ENCODE data around the gene GPR161. TPM values are rescaled to one million over a fixed set of nuclear protein-coding genes. Genes with fewer than 3 reads are reported as not detected.

GPR161 gene
- total and polyA plus RNA-seq, 2 donors: 13.6 to 20.5 TPM

DNA sequence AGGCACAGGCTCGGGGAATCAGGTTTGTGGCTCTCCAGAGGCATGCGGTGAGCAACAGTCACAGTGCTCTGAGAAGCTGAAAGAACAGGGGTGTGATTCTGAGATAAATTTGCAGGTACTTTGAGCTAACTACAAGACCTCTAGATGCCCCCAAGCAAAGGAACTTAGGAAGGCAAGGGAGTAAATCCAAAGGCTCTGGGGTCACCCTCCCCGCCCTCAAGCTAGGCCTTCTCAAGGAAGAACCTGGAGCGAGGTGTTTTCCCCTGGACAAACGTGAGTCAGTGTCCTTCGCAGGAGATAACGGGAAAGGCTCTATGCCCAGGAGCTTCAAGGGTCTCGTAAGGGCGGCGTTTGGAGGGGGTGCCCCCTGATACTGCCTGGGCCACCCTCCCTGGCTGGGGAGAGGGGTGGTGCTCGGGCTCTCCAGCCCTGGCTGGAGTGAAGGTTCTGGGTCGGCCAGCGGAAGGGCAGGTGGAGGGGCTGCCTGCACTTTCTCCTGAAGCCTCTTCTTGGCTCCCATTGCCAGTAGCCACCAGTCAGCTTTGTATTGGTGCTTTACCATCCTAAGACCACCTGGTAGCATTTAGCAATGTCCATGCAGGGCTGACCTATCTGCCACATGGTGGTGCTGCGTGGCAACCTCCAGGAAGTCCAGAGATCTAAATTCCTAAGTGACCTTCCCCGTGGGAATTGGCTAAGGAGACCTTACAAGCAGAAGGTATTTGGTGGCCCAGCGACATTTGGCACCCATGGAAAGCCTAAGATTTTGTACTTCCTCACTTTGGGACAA is 44.0 kb downstream of the GPR161 start:
- WGBS: 82% methylated on average over 16 of the region's 16 CpGs
- H3K27ac ChIP-seq (ENCODE audit: low read depth): no peak overlapping the region
- DNase-seq (ENCODE audit: extremely low spot score): no peak
- no peaks in the 10 kb centered on the region for H3K4me1 ChIP-seq (ENCODE audit: insufficient read depth)
- no peaks in the 10 kb centered on the region for H3K36me3 ChIP-seq (ENCODE audit: insufficient read depth)
- H3K4me3 ChIP-seq (ENCODE audit: low read depth, low read length): no peak overlapping the region

GRCh38 chr1:168091720-168092550 is 44.8 kb downstream of the GPR161 start:
- Histone ChIP-seq H3K27ac (ENCODE audit: low read depth) (no peak overlapping the region), H3K36me3 (ENCODE audit: insufficient read depth) (no peaks in the 10 kb centered on the region), H3K4me3 (ENCODE audit: low read depth, low read length) (no peak overlapping the region), H3K4me1 (ENCODE audit: insufficient read depth) (no peaks in the 10 kb centered on the region)
- 70% methylated on average over 8 of the region's 8 CpGs for WGBS
- DNase-seq (ENCODE audit: extremely low spot score): peak; percentile 20

- Histone ChIP-seq H3K27ac (ENCODE audit: low read depth) (no peak overlapping the region), H3K36me3 (ENCODE audit: insufficient read depth) (no peaks in the 10 kb centered on the region), H3K4me1 (ENCODE audit: insufficient read depth) (no peaks in the 10 kb centered on the region), H3K4me3 (ENCODE audit: low read depth, low read length) (no peak overlapping the region)
- no peak for DNase-seq (ENCODE audit: extremely low spot score)
- 97% methylated on average over 9 of the region's 9 CpGs for WGBS
Measured at GRCh38 chr1:168091063-168091462, 45.7 kb downstream of the GPR161 start.

- H3K4me1 ChIP-seq (ENCODE audit: insufficient read depth): no peaks in the 10 kb centered on the region
- 93% methylated on average over 14 of the region's 14 CpGs for WGBS
- no peak for DNase-seq (ENCODE audit: extremely low spot score)
- no peak overlapping the region for H3K27ac ChIP-seq (ENCODE audit: low read depth)
- H3K36me3 ChIP-seq (ENCODE audit: insufficient read depth): no peaks in the 10 kb centered on the region
- H3K4me3 ChIP-seq (ENCODE audit: low read depth, low read length): no peak overlapping the region
Measured at GRCh38 chr1:168090395-168090794, 46.3 kb downstream of the GPR161 start.

DNA sequence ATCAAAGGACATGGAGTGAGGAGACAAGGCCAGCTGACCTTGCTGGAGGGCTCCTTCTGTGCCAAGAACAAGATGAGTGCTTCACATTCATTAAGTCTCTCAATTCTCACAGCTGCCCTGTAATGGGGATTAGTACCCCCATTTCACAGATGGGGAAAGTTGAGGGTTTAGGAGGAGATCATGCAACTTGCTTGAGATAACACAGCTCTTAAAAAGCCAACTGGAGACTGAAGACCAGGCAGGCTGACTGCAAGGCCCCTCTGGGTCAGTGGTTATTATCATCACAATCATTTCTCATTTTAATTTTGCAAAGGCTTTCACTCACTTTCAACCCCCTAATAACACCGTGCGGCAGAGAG is 46.8 kb downstream of the GPR161 start:
- no peak overlapping the region for H3K27ac ChIP-seq (ENCODE audit: low read depth)
- no peaks in the 10 kb centered on the region for H3K4me1 ChIP-seq (ENCODE audit: insufficient read depth)
- no peak overlapping the region for H3K4me3 ChIP-seq (ENCODE audit: low read depth, low read length)
- 95% methylated on average over 2 of the region's 2 CpGs for WGBS
- DNase-seq (ENCODE audit: extremely low spot score): no peak
- no peaks in the 10 kb centered on the region for H3K36me3 ChIP-seq (ENCODE audit: insufficient read depth)

DNA sequence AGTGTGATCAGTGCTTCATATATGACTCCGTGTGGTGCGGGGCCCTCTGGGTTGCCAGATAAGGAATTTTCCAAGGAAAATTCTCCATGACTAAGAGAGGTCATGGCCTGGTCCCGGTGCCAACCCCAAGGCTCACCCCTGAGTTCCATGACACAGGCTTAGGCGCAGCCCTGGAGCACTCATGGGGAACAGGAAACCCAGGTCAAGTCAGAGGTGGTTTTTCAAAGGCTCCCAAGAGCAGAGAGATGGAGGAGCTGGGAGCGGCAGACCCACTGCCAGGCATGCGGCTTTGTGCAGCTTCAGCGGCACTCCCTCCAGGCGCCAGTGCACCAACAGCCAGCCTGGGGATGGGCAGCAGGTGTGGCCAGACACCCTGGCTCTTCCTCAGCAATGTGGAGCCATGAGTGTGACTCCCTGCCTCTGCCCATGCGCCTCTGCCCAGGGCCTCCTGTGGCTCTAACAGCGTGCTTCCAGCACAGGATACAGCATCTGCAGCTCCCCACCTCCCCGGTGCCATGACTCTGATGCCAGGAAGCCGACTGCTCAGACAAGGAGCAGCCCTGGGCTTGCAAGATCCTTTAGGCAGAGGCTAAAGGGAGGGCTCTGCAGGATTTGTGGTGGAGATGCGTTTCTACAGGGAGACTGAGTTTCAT is 47.3 kb downstream of the GPR161 start:
- Histone ChIP-seq H3K36me3 (ENCODE audit: insufficient read depth) (no peaks in the 10 kb centered on the region), H3K27ac (ENCODE audit: low read depth) (no peak overlapping the region), H3K4me1 (ENCODE audit: insufficient read depth) (no peaks in the 10 kb centered on the region), H3K4me3 (ENCODE audit: low read depth, low read length) (no peak overlapping the region)
- 89% methylated on average over 13 of the region's 13 CpGs for WGBS
- DNase-seq (ENCODE audit: extremely low spot score): no peak

DNA sequence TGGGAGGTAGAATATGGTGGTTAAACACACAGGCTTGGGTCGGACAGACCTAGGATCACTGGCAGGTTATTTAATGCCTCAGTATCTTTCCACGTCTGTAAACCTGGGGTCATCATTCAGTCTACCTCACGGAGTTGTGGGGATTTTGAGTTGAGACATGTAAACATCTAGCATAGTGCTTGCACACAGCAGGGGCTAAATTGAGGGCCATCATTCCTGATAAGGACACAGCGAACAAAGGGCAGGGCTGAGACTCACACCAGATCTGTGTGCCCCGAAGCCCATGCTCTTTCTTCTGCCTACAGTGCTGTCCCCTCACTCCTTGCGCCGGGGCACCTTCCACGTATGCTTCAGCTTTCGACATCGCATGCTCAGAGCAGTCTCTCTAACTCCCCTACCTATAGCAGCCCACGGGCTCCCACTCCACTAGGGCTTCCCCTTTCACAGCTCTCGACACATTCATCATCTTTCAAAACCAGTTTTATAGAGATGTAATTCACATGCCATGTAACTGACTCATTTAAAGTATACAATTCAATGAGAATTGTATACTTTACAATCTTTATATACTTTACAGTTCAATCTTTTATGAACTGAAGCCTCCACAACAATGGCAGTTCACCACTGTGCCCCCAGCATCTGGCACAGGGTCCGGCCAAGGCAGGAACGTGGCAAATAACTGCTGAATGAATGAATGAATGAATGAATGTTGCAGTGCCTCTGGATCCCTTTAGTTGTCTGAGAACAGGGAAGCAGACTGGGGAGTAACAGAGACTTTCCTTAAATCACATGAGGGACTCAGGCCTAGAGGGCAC is 48.0 kb downstream of the GPR161 start:
- H3K27ac ChIP-seq (ENCODE audit: low read depth): no peak overlapping the region
- no peaks in the 10 kb centered on the region for H3K36me3 ChIP-seq (ENCODE audit: insufficient read depth)
- 88% methylated on average over 14 of the region's 14 CpGs for WGBS
- no peak for DNase-seq (ENCODE audit: extremely low spot score)
- no peak overlapping the region for H3K4me3 ChIP-seq (ENCODE audit: low read depth, low read length)
- H3K4me1 ChIP-seq (ENCODE audit: insufficient read depth): no peaks in the 10 kb centered on the region

DNA sequence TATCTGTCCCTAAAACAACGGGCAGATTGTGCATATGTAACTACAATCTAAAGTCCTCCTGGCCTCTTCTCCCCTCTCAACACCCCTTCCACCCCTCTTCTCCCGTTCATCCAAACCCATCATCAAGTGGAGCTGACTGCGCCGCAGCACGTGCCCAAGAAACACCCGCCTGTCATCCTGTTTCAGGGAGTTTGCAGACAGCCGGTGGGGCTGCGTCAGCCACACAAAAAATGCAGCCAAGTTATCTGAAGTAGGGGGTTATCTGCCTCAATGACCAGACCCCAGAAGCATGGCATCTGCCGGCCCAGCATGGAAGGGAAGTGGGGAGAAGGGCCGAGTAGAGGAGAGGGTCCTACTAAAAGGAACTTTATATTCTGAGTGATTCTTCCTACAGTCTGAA is 49.0 kb downstream of the GPR161 start:
- no peak overlapping the region for H3K4me3 ChIP-seq (ENCODE audit: low read depth, low read length)
- no peaks in the 10 kb centered on the region for H3K4me1 ChIP-seq (ENCODE audit: insufficient read depth)
- H3K36me3 ChIP-seq (ENCODE audit: insufficient read depth): no peaks in the 10 kb centered on the region
- DNase-seq (ENCODE audit: extremely low spot score): no peak
- no peak overlapping the region for H3K27ac ChIP-seq (ENCODE audit: low read depth)
- 90% methylated on average over 10 of the region's 10 CpGs for WGBS

DNA sequence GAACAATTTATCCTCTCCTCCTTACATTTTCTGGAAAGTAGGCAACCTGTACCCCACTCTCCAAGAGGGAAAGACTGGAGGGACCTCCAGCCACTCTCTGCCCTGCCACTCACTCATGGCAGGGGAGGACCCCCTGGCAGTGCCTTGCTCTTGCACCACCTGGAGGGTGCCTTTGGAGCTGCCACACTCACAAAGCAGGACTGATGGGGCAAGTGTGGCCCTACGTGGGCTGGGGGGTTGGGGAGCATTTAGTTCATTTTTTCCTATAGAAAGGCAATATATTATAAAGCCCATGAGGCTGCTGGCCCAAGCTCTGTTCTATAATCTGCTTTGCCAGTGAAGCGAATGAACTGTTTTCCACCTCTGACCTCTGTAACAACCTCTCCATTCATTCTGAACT is 50.3 kb downstream of the GPR161 start:
- 82% methylated on average over 2 of the region's 2 CpGs for WGBS
- no peaks in the 10 kb centered on the region for H3K4me1 ChIP-seq (ENCODE audit: insufficient read depth)

GRCh38 chr1:168085401-168085872 is 51.3 kb downstream of the GPR161 start:
- WGBS: 50% methylated on average over 16 of the region's 16 CpGs
- DNase-seq (ENCODE audit: extremely low spot score): peak; percentile 50
- no peaks in the 10 kb centered on the region for H3K36me3 ChIP-seq (ENCODE audit: insufficient read depth)
- H3K27ac ChIP-seq (ENCODE audit: low read depth): no peak overlapping the region
- no peaks in the 10 kb centered on the region for H3K4me1 ChIP-seq (ENCODE audit: insufficient read depth)
- no peak overlapping the region for H3K4me3 ChIP-seq (ENCODE audit: low read depth, low read length)

More for the DNA sequence above, 50.3 kb downstream of the GPR161 start:
- Histone ChIP-seq H3K4me3 (ENCODE audit: low read depth, low read length) (no peak overlapping the region), H3K27ac (ENCODE audit: low read depth) (peak overlapping the region; percentile 12), H3K36me3 (ENCODE audit: insufficient read depth) (no peaks in the 10 kb centered on the region)
- no peak for DNase-seq (ENCODE audit: extremely low spot score)

DNA sequence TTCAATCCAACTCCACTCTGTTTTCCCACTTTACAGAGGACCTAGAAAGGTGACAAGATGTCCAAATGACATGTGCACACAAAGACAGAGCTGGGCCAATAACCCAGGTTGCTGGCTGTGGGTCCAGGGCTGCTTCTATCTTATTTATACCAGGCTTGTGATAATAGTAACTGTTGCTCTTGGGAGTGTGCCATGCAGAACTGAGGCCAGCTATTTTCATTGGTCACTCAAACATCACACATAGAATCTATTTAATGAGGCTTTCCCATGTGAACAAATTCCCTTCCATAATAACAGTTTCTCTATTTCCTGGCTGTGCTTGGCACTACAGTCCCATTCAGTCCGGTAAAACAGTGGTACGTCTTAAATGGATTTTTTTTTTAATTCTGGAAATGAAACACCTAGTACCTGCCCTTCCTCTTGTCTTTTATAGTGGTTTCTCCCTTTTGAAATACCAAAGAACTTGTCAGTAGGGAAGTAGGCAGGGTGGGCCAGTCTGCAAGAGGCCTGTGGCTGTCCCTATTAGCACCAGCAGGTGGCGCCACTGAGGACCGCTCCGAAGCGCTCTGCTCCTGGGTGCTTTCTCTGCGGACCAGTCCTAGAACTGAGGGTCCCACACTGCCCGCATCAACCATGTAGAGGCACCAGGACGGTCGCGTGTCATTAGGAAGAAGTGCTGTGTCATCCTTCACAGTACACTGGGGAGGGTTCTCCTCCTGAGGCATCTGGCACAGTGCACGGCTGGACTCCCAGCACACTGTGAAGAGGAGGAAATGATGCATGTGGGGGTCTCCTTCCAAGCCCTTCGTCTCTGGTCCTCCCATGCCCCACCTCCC is 52.1 kb downstream of the GPR161 start:
- H3K4me3 ChIP-seq (ENCODE audit: low read depth, low read length): no peak overlapping the region
- 39% methylated on average over 13 of the region's 13 CpGs for WGBS

DNA sequence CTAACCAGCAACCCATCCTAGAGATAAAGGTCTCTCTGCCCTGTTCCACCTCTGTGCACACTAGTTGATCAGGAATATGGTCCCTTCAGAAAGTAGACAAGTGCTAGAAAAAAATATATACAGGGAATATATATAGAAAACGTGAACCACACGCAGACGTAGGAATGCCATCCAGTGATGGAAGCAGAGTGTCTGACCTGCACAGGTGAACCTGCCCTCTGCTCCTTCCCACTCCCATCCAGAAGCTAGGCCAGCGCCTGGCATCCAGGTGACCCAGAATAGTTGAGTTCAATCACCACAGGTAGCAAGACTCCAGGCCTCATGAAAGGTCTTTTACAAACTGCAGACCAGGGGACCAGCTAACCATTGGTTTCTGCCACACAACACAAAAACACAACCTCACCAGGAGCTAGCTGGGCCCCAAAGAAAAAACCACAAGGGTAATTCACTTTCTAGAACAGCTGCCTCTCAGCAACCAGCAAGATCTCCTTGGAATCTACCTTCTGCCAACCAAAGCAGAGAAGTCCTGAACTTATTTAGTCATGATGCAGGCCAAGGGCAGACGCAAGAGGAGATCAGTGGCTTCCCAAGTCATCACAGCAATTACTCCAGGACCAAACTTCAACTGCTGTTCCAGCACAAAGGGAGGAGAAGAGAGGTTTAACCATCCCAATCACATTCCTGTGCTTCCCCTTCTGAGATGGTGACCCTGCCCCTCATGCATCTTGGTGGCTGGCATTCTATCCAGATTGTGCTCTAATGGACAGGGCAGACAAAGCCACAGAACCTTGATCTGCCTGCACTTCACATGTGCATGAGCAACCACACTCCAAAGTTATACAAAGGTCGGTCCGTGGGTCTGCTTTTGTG is 53.0 kb downstream of the GPR161 start:
- no peak overlapping the region for H3K27ac ChIP-seq (ENCODE audit: low read depth)
- H3K4me3 ChIP-seq (ENCODE audit: low read depth, low read length): no peak overlapping the region
- 86% methylated on average over 7 of the region's 7 CpGs for whole genome bisulfite sequencing
- no peaks in the 10 kb centered on the region for H3K4me1 ChIP-seq (ENCODE audit: insufficient read depth)
- DNase-seq (ENCODE audit: extremely low spot score): no peak
- no peaks in the 10 kb centered on the region for H3K36me3 ChIP-seq (ENCODE audit: insufficient read depth)

More for the DNA sequence above, 52.1 kb downstream of the GPR161 start:
- Histone ChIP-seq H3K4me1 (ENCODE audit: insufficient read depth) (no peaks in the 10 kb centered on the region), H3K36me3 (ENCODE audit: insufficient read depth) (no peaks in the 10 kb centered on the region), H3K27ac (ENCODE audit: low read depth) (no peak overlapping the region)
- DNase-seq (ENCODE audit: extremely low spot score): no peak
